ENCODE measurements around the gene GLCE.

GLCE gene

GRCh38 chr15:69134791-69135190 is 25.6 kb upstream of the GLCE start:
- no peak overlapping the region for H3K4me3 ChIP-seq (ENCODE audit: control insufficient read depth, low read depth, low read length)
- no peak for TF ChIP-seq CTCF (IDR thresholded peaks at IDR 0.05; ENCODE audit: control insufficient read depth, insufficient read depth, low read depth, low read length, missing control alignments)
- DNase-seq (ENCODE audit: low read depth), result no peak

GRCh38 chr15:69135499-69135898 is 24.9 kb upstream of the GLCE start:
- DNase-seq (ENCODE audit: low read depth), result no peak
- no peak overlapping the region for H3K4me3 ChIP-seq (ENCODE audit: control insufficient read depth, low read depth, low read length)
- no peak for TF ChIP-seq CTCF (IDR thresholded peaks at IDR 0.05; ENCODE audit: control insufficient read depth, insufficient read depth, low read depth, low read length, missing control alignments)

GRCh38 chr15:69138963-69139362 is 21.5 kb upstream of the GLCE start:
- H3K4me3 ChIP-seq (ENCODE audit: control insufficient read depth, low read depth, low read length), result no peak overlapping the region
- TF ChIP-seq CTCF (IDR thresholded peaks at IDR 0.05; ENCODE audit: control insufficient read depth, insufficient read depth, low read depth, low read length, missing control alignments), result no peak
- no peak for DNase-seq (ENCODE audit: low read depth)

GRCh38 chr15:69140306-69140705 is 20.1 kb upstream of the GLCE start:
- H3K4me3 ChIP-seq (ENCODE audit: control insufficient read depth, low read depth, low read length), result no peak overlapping the region
- DNase-seq (ENCODE audit: low read depth), result no peak
- no peak for TF ChIP-seq CTCF (IDR thresholded peaks at IDR 0.05; ENCODE audit: control insufficient read depth, insufficient read depth, low read depth, low read length, missing control alignments)

GRCh38 chr15:69141286-69141701 is 19.1 kb upstream of the GLCE start:
- no peak for TF ChIP-seq CTCF (IDR thresholded peaks at IDR 0.05; ENCODE audit: control insufficient read depth, insufficient read depth, low read depth, low read length, missing control alignments)
- DNase-seq (ENCODE audit: low read depth), result no peak
- no peak overlapping the region for H3K4me3 ChIP-seq (ENCODE audit: control insufficient read depth, low read depth, low read length)

GRCh38 chr15:69141833-69142232 is 18.6 kb upstream of the GLCE start:
- H3K4me3 ChIP-seq (ENCODE audit: control insufficient read depth, low read depth, low read length), result no peak overlapping the region
- TF ChIP-seq CTCF (IDR thresholded peaks at IDR 0.05; ENCODE audit: control insufficient read depth, insufficient read depth, low read depth, low read length, missing control alignments), result no peak
- no peak for DNase-seq (ENCODE audit: low read depth)

All from AG09309 (cell line).